GM12872 (cell line): Measurements from ENCODE around the gene CDKN2AIPNL.

Experiments used
- CTCF ChIP-seq: IDR thresholded peaks from 3 replicates; pipeline ENCODE4 v1.5.1; 2011; ENCODE audit warnings: low read depth, mild to moderate bottlenecking, low read length, moderate library complexity; ENCODE audit not compliant: insufficient read depth

CDKN2AIPNL gene

GRCh38 chr5:134437340-134437846 lies 25.7 kb upstream of the CDKN2AIPNL start:
- TF ChIP-seq CTCF, result no peak

- no peak for TF ChIP-seq CTCF
Measured at GRCh38 chr5:134436523-134437339, 25.1 kb upstream of the CDKN2AIPNL start.

DNA sequence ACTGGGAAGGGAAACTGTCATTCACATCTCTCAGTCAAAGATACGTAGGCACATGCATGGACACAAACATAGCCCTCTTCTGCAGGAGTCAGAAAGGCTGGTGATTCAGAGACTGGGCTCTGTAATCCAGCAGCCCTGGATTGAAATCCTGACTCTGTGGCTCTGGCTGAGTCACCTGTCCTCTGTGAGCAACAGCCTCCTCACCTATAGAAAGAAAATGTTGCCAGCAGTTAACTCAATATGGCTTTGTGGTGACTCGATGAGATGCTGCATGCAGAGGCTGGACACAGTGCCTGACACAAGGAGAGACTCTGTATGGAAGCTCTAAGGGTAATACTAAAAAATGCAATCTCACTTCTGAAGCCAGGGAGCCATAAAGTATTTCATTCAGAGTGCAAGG lies 23.9 kb upstream of the CDKN2AIPNL start:
- TF ChIP-seq CTCF, result no peak

GRCh38 chr5:134432677-134433359 lies 21.1 kb upstream of the CDKN2AIPNL start:
- TF ChIP-seq CTCF, result no peak

- no peak for TF ChIP-seq CTCF
Measured at GRCh38 chr5:134432174-134432573, 20.5 kb upstream of the CDKN2AIPNL start.

DNA sequence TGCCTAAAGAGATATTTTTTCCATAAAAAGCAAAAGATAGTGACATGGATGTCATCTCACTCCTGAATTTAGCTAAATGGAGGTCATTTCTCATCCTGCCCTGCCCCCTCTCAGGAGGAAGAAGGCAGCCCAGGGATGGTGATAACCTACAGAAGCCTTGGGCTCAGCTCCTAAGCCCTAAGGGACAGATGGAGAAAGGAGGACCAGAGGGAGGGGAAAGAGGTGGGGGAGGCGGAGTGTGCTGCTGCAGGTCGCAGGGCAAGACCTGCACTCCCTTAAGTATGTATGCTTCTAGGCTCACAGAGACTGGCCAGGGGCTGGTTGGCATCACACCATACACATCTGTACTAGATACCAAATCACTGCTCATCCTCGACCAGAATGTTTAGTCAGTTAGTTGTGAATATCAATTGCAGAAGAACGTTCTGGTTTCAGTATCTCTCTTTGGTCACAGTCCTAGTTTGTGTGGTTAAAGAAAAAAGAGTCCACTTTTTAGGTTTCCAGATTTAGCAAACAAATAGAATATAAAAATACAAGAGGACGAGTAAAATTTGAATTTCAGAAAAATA lies 18.4 kb upstream of the CDKN2AIPNL start:
- TF ChIP-seq CTCF, result no peak

DNA sequence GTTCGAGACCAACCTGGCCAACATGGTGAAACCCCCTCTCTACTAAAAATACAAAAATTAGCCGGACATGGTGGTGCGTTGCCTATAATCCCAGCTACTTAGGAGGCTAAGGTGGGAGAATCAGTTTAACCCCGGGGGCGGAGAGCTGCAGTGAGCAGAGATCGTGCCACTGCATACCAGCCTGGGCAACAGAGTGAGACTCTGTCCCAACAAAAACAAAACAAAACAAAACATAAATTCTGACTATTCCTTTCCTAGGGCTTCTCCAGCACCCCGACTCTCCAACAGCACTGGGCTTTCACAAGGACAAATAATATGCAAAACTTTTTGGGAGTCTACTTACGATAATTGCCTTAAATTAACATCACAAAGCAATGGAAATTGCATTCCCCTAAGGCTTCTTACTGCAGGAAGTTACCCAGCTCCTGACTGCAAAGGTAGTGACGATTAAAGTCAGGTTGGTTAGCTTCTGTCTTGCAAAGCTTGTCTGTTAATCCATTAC lies 15.9 kb upstream of the CDKN2AIPNL start:
- no peak for TF ChIP-seq CTCF
